HepG2 (cell line): ENCODE measurements around the gene NXPE3. TPM values are rescaled to one million over a fixed set of nuclear protein-coding genes. Genes with fewer than 3 reads are reported as not detected.

Source experiments
- ATAC-seq: fragments of 200-7000 bp; cut with Tn5 transposase; 3 replicates; pipeline ENCODE4 v1.9.1; 2020; ENCODE audit warnings: mild to moderate bottlenecking, moderate library complexity
- BruUV-seq: library from RNA; stranded (reverse); fragments of 400-500 nt; replicated peaks from 2 replicates; lab custom pipeline; 2021; lab: Mats Ljungman, UMichigan
- CTCF ChIA-PET: fragments of 300-600 bp; formaldehyde crosslinking; extraction: SDS; loops from one replicate; lab custom pipeline; 2021; ENCODE audit warnings: low total read pairs, inconsistent platforms, low intra/inter-chr PET ratio; lab: Yijun Ruan, JAX
- POLR2A ChIA-PET: fragments of 350-600 bp; sonication (Branson Sonifier 250); formaldehyde crosslinking; loops from one replicate; lab custom pipeline; 2020; ENCODE audit warnings: antibody characterized with exemption, inconsistent platforms; lab: Yijun Ruan, JAX
- DNase-seq: peaks from one replicate; pipeline ENCODE4 v3.0.0-alpha.2; 2015; ENCODE audit warnings: low spot score
- FAIRE-seq: peaks from 3 replicates; lab custom pipeline; 2011; peaks lifted over from hg19 to GRCh38; lab: Jason Lieb, UNC
- H2AFZ ChIP-seq: one replicate; pipeline ENCODE4 v1.6.1; 2011; ENCODE audit warnings: low read length, inconsistent platforms
- H3K27ac ChIP-seq: fragments of 300-600 bp; 3 replicates; pipeline ENCODE4 v1.8.0; 2011; ENCODE audit warnings: mixed run types, mild to moderate bottlenecking, mixed read lengths, low read length, inconsistent platforms; ENCODE audit not compliant: insufficient read depth; ENCODE audit errors: extremely low read length
- H3K27me3 ChIP-seq, 2 experiments: fragments of 200-600 bp in 1 of 2; 2 replicates in 1 of 2; 3 replicates in 1 of 2; pipeline versions ENCODE4 v1.6.0 to v1.8.0; 2011; ENCODE audit warnings: low read length in 2 of 2, mild to moderate bottlenecking in 2 of 2, moderate library complexity in 2 of 2, inconsistent platforms in 1 of 2; ENCODE audit not compliant: insufficient read depth in 2 of 2, control insufficient read depth in 1 of 2
- H3K36me3 ChIP-seq, 2 experiments: fragments of 200-600 bp in 1 of 2; replicated peaks in 1 of 2; 2 replicates in 1 of 2; 3 replicates in 1 of 2; pipeline versions ENCODE4 v1.5.1 to v1.8.0; 2011; ENCODE audit warnings: low read length in 2 of 2, inconsistent platforms in 1 of 2; ENCODE audit not compliant: insufficient read depth in 2 of 2, control insufficient read depth in 1 of 2
- H3K4me1 ChIP-seq: 2 replicates; pipeline ENCODE4 v1.5.1; 2012; ENCODE audit warnings: low read length, inconsistent platforms; ENCODE audit not compliant: insufficient read depth
- H3K4me2 ChIP-seq: 2 replicates; pipeline ENCODE4 v1.6.0; 2011; ENCODE audit warnings: low read depth, low read length, inconsistent platforms
- H3K4me3 ChIP-seq, 3 experiments: fragments of 200-600 bp in 1 of 3; sonication (generic), shearing (Covaris generic) in 1 of 3; replicated peaks in 1 of 3; 2 replicates each; pipeline ENCODE4 v1.5.1; 2011 to 2016; ENCODE audit warnings: low read length in 3 of 3, inconsistent platforms in 2 of 3, low read depth in 2 of 3, mild to moderate bottlenecking in 2 of 3, control low read depth in 1 of 3, mixed read lengths in 1 of 3; ENCODE audit not compliant: insufficient read depth in 1 of 3
- H3K79me2 ChIP-seq: one replicate; pipeline ENCODE4 v1.6.1; 2011; ENCODE audit warnings: low read length, inconsistent platforms; ENCODE audit not compliant: insufficient read depth
- H3K9ac ChIP-seq: 2 replicates; pipeline ENCODE4 v1.6.0; 2011; ENCODE audit warnings: mild to moderate bottlenecking, low read depth, low read length, inconsistent platforms; ENCODE audit not compliant: insufficient read depth
- H3K9me3 ChIP-seq: 2 replicates; pipeline ENCODE4 v1.5.1; 2012; ENCODE audit warnings: mild to moderate bottlenecking, low read length
- H4K20me1 ChIP-seq: 2 replicates; pipeline ENCODE4 v1.6.0; 2011; ENCODE audit warnings: inconsistent platforms, mild to moderate bottlenecking, low read length, moderate library complexity; ENCODE audit not compliant: insufficient read depth
- ATAD3A ChIP-seq: sonication (generic); formaldehyde crosslinking; IDR thresholded peaks from 2 replicates; pipeline ENCODE4 v1.4.0; 2020; ENCODE audit warnings: missing genetic modification reagents
- MEF2D ChIP-seq: sonication (generic); formaldehyde crosslinking; IDR thresholded peaks from 2 replicates; pipeline ENCODE4 v1.5.1; 2020; ENCODE audit warnings: mild to moderate bottlenecking, missing genetic modification reagents
- NFATC3 ChIP-seq: sonication (generic); formaldehyde crosslinking; IDR thresholded peaks from 2 replicates; pipeline ENCODE4 v1.5.1; 2020; ENCODE audit warnings: mild to moderate bottlenecking, missing genetic modification reagents
- PRPF4 ChIP-seq: fragments of 200-400 bp; formaldehyde crosslinking; IDR thresholded peaks from 2 replicates; pipeline ENCODE4 v1.6.1; 2016; ENCODE audit warnings: low read length, low read depth; ENCODE audit not compliant: poor library complexity, severe bottlenecking
- SMC3 ChIP-seq: IDR thresholded peaks from 2 replicates; pipeline ENCODE4 v1.6.1; 2011; ENCODE audit warnings: low read length, improper control_type of control experiment
- SRSF4 ChIP-seq: fragments of 200-400 bp; formaldehyde crosslinking; IDR thresholded peaks from one replicate; pipeline ENCODE4 v1.6.1; 2018; ENCODE audit warnings: mild to moderate bottlenecking, low read depth, low read length, moderate library complexity; ENCODE audit not compliant: poor library complexity, severe bottlenecking
- ZEB1 ChIP-seq: IDR thresholded peaks from 2 replicates; pipeline ENCODE4 v1.6.1; 2012; ENCODE audit warnings: mild to moderate bottlenecking, low read depth, inconsistent platforms; ENCODE audit not compliant: insufficient replicate concordance
- ZMAT3 ChIP-seq: sonication (generic); formaldehyde crosslinking; conservative IDR thresholded peaks from 2 replicates; pipeline ENCODE4 v1.7.0; 2021; ENCODE audit warnings: missing genetic modification reagents
- ZNF33B ChIP-seq: sonication (generic); formaldehyde crosslinking; IDR thresholded peaks from 2 replicates; pipeline ENCODE4 v1.5.1; 2020; ENCODE audit warnings: mild to moderate bottlenecking, missing genetic modification reagents
- ZNF34 ChIP-seq: sonication (generic); formaldehyde crosslinking; IDR thresholded peaks from 2 replicates; pipeline ENCODE4 v1.4.0; 2020; ENCODE audit warnings: mild to moderate bottlenecking, missing genetic modification reagents, borderline replicate concordance
- ZNF343 ChIP-seq: sonication (generic); formaldehyde crosslinking; IDR thresholded peaks from 2 replicates; pipeline ENCODE4 v1.4.0; 2020; ENCODE audit warnings: mild to moderate bottlenecking, missing genetic modification reagents
- ZNF460 ChIP-seq: sonication (generic); formaldehyde crosslinking; IDR thresholded peaks from 2 replicates; pipeline ENCODE4 v1.5.1; 2020; ENCODE audit warnings: missing genetic modification reagents, mild to moderate bottlenecking, borderline replicate concordance
- ZNF878 ChIP-seq: sonication (generic); formaldehyde crosslinking; IDR thresholded peaks from 2 replicates; pipeline ENCODE4 v1.8.1; 2023; ENCODE audit warnings: mild to moderate bottlenecking, missing genetic modification reagents, moderate library complexity
- ZSCAN22 ChIP-seq: sonication (generic); formaldehyde crosslinking; IDR thresholded peaks from 2 replicates; pipeline ENCODE4 v1.4.0; 2020; ENCODE audit warnings: mild to moderate bottlenecking, missing genetic modification reagents
- ZSCAN25 ChIP-seq: sonication (generic); formaldehyde crosslinking; IDR thresholded peaks from 2 replicates; pipeline ENCODE4 v1.8.0; 2022; ENCODE audit warnings: mild to moderate bottlenecking, missing genetic modification reagents
- WGBS: methylation state at CpG from one replicate; pipeline ENCODE4 v1.1.6; 2017; ENCODE audit warnings: low lambda C conversion rate; 5-methylcytosine and 5-hydroxymethylcytosine counted together
- in situ Hi-C: cut with HindIII; loops from 2 replicates; pipeline ENCODE4 v1.10.0; 2017; ENCODE audit warnings: low pct_unique_long_range_greater_than_20kb; ENCODE audit not compliant: extremely low pct_ligation_motif_present
- intact Hi-C: fragments of 100-400 bp; cut with micrococcal nuclease; formaldehyde crosslinking; loops from one replicate; pipeline ENCODE4 v1.10.0; 2022; ENCODE audit not compliant: unreplicated experiment
- polyA plus RNA-seq, 8 experiments: library from polyadenylated mRNA; depleted of rRNA in 3 of 8; stranded (reverse) in 7 of 8; unstranded in 1 of 8; fragments of >200 nt; fragmentation: Illumina TruSeq in 4 of 8; extraction: Trizol in 4 of 8; gene quantifications; 2 replicates each; pipeline versions ENCODE4 v1.2.1 to v1.2.3, GENCODE V29; 2011 to 2016; ENCODE audit warnings: low read depth in 4 of 8, missing spikeins in 1 of 8, mixed read lengths in 1 of 8; ENCODE audit not compliant: insufficient read depth in 1 of 8
- total RNA-seq, 5 experiments: library from RNA; depleted of rRNA; stranded (reverse); fragments of >200 nt; fragmentation: Illumina TruSeq; extraction: Trizol; gene quantifications; 2 replicates each; pipeline ENCODE4 v1.2.3, GENCODE V29; 2016; ENCODE audit warnings: low read depth in 1 of 5
- TF ChIP-seq, protein P1 (sequence below): sonication (generic); formaldehyde crosslinking; conservative IDR thresholded peaks from 2 replicates; pipeline ENCODE4 v1.4.0; 2020; ENCODE audit warnings: mild to moderate bottlenecking, missing genetic modification reagents, moderate library complexity
- TF ChIP-seq, protein P2 (sequence below), 2 experiments: sonication (generic) in 1 of 2; formaldehyde crosslinking in 1 of 2; IDR thresholded peaks; 2 replicates each; pipeline versions ENCODE4 v1.4.0 to v1.6.1; 2018 to 2020; ENCODE audit warnings: missing genetic modification reagents in 2 of 2, borderline replicate concordance in 1 of 2, low read depth in 1 of 2, mild to moderate bottlenecking in 1 of 2, missing biosample characterization in 1 of 2

The NXPE3 gene
- total and polyA plus RNA-seq, 2 of the 13 experiments (the other 11 are each of a cell fraction or from before 2014, with no cell fraction given): 3.5 to 4.7 TPM

DNA sequence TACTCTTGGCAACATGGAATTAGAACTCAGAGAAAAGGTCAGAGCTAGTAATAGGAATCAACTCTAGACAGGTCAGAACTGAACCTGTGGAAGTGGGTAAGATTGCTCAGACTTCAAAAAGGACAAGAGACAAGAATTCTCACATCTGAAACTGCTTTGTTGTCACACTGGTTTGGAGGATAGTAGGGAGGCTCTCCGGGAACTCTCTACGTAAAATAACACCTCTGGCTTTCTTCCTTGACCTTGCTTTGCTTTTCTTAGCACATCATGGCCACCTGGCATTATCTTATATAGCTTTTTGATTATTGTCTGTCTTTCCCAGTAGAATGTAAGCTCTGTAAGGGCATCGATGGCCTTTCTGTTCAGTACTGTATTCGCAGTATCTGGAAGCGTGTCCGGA lies 57.1 kb downstream of the NXPE3 start (continued):
- TF ChIP-seq, protein P1, sequence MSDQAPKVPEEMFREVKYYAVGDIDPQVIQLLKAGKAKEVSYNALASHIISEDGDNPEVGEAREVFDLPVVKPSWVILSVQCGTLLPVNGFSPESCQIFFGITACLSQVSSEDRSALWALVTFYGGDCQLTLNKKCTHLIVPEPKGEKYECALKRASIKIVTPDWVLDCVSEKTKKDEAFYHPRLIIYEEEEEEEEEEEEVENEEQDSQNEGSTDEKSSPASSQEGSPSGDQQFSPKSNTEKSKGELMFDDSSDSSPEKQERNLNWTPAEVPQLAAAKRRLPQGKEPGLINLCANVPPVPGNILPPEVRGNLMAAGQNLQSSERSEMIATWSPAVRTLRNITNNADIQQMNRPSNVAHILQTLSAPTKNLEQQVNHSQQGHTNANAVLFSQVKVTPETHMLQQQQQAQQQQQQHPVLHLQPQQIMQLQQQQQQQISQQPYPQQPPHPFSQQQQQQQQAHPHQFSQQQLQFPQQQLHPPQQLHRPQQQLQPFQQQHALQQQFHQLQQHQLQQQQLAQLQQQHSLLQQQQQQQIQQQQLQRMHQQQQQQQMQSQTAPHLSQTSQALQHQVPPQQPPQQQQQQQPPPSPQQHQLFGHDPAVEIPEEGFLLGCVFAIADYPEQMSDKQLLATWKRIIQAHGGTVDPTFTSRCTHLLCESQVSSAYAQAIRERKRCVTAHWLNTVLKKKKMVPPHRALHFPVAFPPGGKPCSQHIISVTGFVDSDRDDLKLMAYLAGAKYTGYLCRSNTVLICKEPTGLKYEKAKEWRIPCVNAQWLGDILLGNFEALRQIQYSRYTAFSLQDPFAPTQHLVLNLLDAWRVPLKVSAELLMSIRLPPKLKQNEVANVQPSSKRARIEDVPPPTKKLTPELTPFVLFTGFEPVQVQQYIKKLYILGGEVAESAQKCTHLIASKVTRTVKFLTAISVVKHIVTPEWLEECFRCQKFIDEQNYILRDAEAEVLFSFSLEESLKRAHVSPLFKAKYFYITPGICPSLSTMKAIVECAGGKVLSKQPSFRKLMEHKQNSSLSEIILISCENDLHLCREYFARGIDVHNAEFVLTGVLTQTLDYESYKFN (CRISPR knock-in tag): no peak
- no peak for TF ChIP-seq PRPF4
- no peak for TF ChIP-seq ZNF343 (CRISPR knock-in tag)
- no peak for TF ChIP-seq ZNF460

DNA sequence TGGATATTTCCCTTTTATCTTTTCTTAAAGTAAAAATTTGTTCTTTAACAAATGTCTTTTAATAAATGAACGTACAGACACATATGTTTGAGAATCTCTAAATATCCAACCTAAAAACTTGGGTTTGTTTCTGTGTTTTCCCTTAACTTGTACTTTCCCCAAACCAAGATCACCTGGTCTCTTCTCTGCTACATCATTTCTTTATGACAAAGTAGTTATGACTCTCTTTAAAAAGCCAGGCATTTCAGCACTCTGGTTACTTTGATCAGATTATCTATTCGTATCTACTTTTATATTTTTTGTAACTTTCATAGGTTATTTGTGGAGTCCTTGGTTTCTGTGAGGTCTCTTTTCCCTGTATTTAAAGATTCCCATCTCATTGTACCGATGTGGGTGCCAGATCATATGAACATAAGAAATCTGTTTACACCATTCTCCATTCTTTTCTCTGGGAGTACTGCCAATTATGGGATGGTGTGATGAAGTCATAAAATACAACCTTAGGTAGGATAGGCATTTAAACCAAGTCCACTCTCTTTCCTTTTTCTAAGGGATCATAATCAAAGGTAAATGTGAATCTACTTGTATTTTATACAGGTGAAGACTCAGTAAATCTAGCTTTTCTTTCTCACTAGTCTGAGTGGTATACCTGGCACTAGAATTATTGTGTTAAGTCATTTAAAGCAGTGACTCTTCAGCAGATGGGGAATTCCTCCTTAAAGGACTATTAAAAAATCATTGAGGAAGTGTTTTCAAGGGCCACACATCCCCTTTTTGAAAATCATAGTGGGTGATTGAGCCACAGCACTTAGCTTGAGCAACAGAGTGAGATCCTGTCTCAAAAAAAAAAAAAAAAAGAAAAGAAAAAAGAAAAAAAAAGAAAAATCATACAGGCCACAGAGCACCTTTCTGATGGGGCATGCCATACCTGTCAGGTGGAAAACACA lies 57.9 kb downstream of the NXPE3 start:
- Histone ChIP-seq H3K4me1 (peaks cover 10% of the 10 kb centered on the region; the same call in 1 of the 2 replicates), H3K9ac (no peak overlapping the region), H3K79me2 (no peaks in the 10 kb centered on the region), H3K9me3 (no peaks in the 10 kb centered on the region), H3K27me3 (no peaks in the 10 kb centered on the region), H3K36me3 (no peaks in the 10 kb centered on the region), H2AFZ (no peak overlapping the region), H3K4me3 (no peak overlapping the region), H3K4me2 (no peak overlapping the region), H4K20me1 (no peaks in the 10 kb centered on the region), H3K27ac (no peak overlapping the region)
- in situ Hi-C loops: no loop called here
- POLR2A ChIA-PET: interaction anchor here (1.7 kb wide), 1 partner anchor 12 kb away, joined by 9 read pairs; the partner anchor contains the start of gene NFKBIZ
- TF ChIP-seq, protein P2, sequence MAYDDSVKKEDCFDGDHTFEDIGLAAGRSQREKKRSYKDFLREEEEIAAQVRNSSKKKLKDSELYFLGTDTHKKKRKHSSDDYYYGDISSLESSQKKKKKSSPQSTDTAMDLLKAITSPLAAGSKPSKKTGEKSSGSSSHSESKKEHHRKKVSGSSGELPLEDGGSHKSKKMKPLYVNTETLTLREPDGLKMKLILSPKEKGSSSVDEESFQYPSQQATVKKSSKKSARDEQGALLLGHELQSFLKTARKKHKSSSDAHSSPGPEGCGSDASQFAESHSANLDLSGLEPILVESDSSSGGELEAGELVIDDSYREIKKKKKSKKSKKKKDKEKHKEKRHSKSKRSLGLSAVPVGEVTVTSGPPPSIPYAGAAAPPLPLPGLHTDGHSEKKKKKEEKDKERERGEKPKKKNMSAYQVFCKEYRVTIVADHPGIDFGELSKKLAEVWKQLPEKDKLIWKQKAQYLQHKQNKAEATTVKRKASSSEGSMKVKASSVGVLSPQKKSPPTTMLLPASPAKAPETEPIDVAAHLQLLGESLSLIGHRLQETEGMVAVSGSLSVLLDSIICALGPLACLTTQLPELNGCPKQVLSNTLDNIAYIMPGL (CRISPR knock-in tag; IDR thresholded peaks at IDR 0.05; ENCODE audit: borderline replicate concordance in 1 of 2, low read depth in 1 of 2): no peak
- TF ChIP-seq ZNF878 (CRISPR knock-in tag) (no peak), ATAD3A (no peak), NFATC3 (CRISPR knock-in tag) (no peak), ZSCAN22 (CRISPR knock-in tag) (no peak), ZSCAN25 (no peak), ZNF34 (CRISPR knock-in tag) (no peak), ZEB1 (no peak), MEF2D (CRISPR knock-in tag) (no peak), SMC3 (no peak), ZMAT3 (CRISPR knock-in tag) (no peak), SRSF4 (no peak), ZNF33B (CRISPR knock-in tag) (no peak)
- BruUV-seq: no TSS peak
- CTCF ChIA-PET: no interaction called here
- 79% methylated on average over 3 of the region's 3 CpGs for WGBS
- FAIRE-seq (no peak), DNase-seq (no peak), ATAC-seq (no peak)
- intact Hi-C loops: no loop called here
